DOHH2 (cell line): ENCODE data around the gene EME2.

Experiments
- H3F3A ChIP-seq: fragments of 200-600 bp; sonication (generic), shearing (Covaris generic); 2 replicates; pipeline ENCODE4 v1.6.0; 2016; ENCODE audit warnings: antibody characterized with exemption, mild to moderate bottlenecking; ENCODE audit not compliant: control insufficient read depth, insufficient read depth
- H3K27ac ChIP-seq: fragments of 200-600 bp; sonication (generic); 2 replicates; pipeline ENCODE4 v1.5.1; 2014; ENCODE audit warnings: low read depth, mild to moderate bottlenecking, low read length, moderate library complexity
- H3K27me3 ChIP-seq: fragments of 200-600 bp; sonication (generic); 2 replicates; pipeline ENCODE4 v1.6.1; 2014; ENCODE audit warnings: mild to moderate bottlenecking, low read length, mixed read lengths; ENCODE audit not compliant: control insufficient read depth
- H3K36me3 ChIP-seq: fragments of 200-600 bp; sonication (generic); 2 replicates; pipeline ENCODE4 v1.6.1; 2014; ENCODE audit warnings: mild to moderate bottlenecking, low read length, moderate library complexity, mixed read lengths; ENCODE audit not compliant: control insufficient read depth
- H3K4me1 ChIP-seq: fragments of 200-600 bp; sonication (generic); 2 replicates; pipeline ENCODE4 v1.6.1; 2014; ENCODE audit warnings: mild to moderate bottlenecking, low read length, mixed read lengths; ENCODE audit not compliant: control insufficient read depth
- H3K4me2 ChIP-seq: fragments of 200-600 bp; sonication (generic); 2 replicates; pipeline ENCODE4 v1.6.0; 2014; ENCODE audit warnings: mild to moderate bottlenecking, low read length, moderate library complexity
- H3K4me3 ChIP-seq: fragments of 200-600 bp; sonication (generic); 2 replicates; pipeline ENCODE4 v1.5.1; 2014; ENCODE audit warnings: mild to moderate bottlenecking, low read length, mixed read lengths
- H3K79me2 ChIP-seq: fragments of 200-600 bp; sonication (generic); 2 replicates; pipeline ENCODE4 v1.6.1; 2014; ENCODE audit warnings: mild to moderate bottlenecking, low read length, mixed read lengths; ENCODE audit not compliant: control insufficient read depth
- H3K9me2 ChIP-seq: fragments of 200-600 bp; sonication (generic); replicated peaks from 2 replicates; pipeline ENCODE4 v1.6.1; 2014; ENCODE audit warnings: mild to moderate bottlenecking, low read length, mixed read lengths; ENCODE audit not compliant: control insufficient read depth
- H3K9me3 ChIP-seq: fragments of 200-600 bp; sonication (generic); 2 replicates; pipeline ENCODE4 v1.6.1; 2014; ENCODE audit warnings: antibody characterized with exemption, low read length, mixed read lengths; ENCODE audit not compliant: control insufficient read depth, insufficient read depth
- H4K20me1 ChIP-seq: fragments of 200-600 bp; sonication (generic); 2 replicates; pipeline ENCODE4 v1.6.0; 2014; ENCODE audit warnings: low read depth, mild to moderate bottlenecking, antibody characterized with exemption, low read length, moderate library complexity; ENCODE audit not compliant: control insufficient read depth, insufficient read depth
- EZH2phosphoT487 ChIP-seq: fragments of 200-600 bp; sonication (generic); IDR thresholded peaks from 2 replicates; pipeline ENCODE4 v1.6.1; 2017; ENCODE audit warnings: borderline replicate concordance, mild to moderate bottlenecking, antibody characterized with exemption, low read length, moderate library complexity, mixed read lengths
- TF ChIP-seq, protein P1 (sequence below): fragments of 200-600 bp; sonication (generic); IDR thresholded peaks from one replicate; pipeline ENCODE4 v1.5.1; 2014; ENCODE audit warnings: antibody characterized with exemption, mild to moderate bottlenecking, low read depth, low read length; ENCODE audit not compliant: poor library complexity, severe bottlenecking

Gene EME2, protein sequence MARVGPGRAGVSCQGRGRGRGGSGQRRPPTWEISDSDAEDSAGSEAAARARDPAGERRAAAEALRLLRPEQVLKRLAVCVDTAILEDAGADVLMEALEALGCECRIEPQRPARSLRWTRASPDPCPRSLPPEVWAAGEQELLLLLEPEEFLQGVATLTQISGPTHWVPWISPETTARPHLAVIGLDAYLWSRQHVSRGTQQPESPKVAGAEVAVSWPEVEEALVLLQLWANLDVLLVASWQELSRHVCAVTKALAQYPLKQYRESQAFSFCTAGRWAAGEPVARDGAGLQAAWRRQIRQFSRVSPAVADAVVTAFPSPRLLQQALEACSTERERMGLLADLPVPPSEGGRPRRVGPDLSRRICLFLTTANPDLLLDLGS

DNA sequence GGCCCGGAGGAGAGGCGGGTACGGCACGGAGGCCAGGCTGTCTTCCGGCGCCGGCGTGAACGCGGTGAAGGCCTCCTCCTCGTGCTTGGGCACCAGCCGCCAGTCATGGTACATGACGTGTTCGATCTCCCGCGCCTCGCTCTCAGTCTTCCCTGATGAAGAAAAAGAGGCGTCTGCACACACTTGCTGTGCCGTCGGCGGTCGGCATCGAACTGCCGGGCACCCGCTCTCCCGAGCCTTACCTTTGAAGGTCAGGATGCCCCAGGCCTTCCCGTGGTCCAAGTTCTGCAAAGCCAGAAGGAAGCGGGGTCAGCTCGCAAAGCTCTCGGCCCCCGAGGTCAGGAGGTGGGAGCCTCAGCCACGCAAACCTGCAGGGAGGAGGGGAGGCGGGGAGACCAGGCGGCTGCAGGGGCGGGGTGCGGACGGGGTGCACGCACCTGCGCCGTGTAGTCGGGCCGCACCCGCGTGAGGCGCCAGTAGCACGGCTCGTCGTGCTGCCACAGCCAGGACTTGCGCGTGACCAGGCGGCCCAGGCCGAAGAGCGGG is at the start of gene EME2:
Gene EME2 (plus strand): TSS at position 449 of the 546 bp plus-strand sequence. CDS start 418 bp downstream, outside the sequence.
- Histone ChIP-seq H3K27ac (peak within 1 kb of the TSS; percentile 83), H3F3A (peaks cover 18% of the 10 kb centered on the region), H4K20me1 (no peaks in the 10 kb centered on the region), H3K4me2 (peak within 1 kb of the TSS; percentile 96), H3K27me3 (no peaks in the 10 kb centered on the region), H3K4me3 (peak within 1 kb of the TSS; percentile 99), H3K36me3 (peaks cover 77% of the 10 kb centered on the region), H3K4me1 (peaks cover 23% of the 10 kb centered on the region), H3K79me2 (peaks cover 53% of the 10 kb centered on the region), H3K9me3 (no peaks in the 10 kb centered on the region), H3K9me2 (no peaks in the 10 kb centered on the region)
- no peak for TF ChIP-seq EZH2phosphoT487
- TF ChIP-seq, protein P1, sequence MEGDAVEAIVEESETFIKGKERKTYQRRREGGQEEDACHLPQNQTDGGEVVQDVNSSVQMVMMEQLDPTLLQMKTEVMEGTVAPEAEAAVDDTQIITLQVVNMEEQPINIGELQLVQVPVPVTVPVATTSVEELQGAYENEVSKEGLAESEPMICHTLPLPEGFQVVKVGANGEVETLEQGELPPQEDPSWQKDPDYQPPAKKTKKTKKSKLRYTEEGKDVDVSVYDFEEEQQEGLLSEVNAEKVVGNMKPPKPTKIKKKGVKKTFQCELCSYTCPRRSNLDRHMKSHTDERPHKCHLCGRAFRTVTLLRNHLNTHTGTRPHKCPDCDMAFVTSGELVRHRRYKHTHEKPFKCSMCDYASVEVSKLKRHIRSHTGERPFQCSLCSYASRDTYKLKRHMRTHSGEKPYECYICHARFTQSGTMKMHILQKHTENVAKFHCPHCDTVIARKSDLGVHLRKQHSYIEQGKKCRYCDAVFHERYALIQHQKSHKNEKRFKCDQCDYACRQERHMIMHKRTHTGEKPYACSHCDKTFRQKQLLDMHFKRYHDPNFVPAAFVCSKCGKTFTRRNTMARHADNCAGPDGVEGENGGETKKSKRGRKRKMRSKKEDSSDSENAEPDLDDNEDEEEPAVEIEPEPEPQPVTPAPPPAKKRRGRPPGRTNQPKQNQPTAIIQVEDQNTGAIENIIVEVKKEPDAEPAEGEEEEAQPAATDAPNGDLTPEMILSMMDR, result no peak

DNA sequence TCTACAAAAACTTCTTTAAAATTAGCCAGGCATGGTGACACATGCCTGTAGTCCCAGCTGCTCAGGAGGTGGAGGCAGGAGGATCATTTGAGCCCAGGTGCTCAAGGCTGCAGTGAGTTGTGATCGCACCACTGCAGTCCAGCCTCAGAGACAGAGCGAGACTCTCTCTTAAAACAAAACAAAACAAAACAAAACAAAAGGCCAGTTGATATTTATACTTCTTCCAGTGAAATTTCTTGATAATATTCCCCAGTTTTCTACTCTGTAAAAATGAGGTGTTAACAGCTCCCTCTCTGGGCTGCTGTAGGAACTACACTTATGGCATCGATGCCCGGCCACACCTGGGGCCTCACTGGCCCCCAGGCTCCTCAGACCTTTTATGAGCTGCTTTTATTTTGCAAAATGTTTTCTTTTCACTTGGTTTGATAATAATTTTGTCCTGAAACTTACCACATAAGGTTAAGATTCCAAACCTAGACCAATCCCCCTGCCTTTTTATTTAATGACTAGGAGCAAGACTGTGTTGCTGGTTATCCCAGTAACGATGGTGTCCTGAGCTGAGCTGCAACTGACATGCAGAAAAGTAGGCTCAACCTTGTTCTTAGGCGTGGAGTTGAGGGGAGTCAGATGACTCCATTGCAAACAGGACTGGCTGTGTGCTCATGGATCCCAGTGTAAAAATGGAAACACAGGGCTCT is 49.0 kb upstream of the EME2 start:
- Histone ChIP-seq H3K4me2 (peak overlapping the region; percentile 41), H3K79me2 (peaks cover 91% of the 10 kb centered on the region), H3K9me2 (no peaks in the 10 kb centered on the region), H3K9me3 (no peaks in the 10 kb centered on the region), H3K36me3 (peaks cover 47% of the 10 kb centered on the region), H3K27ac (peak overlapping the region; percentile 67), H3K4me1 (peaks cover 78% of the 10 kb centered on the region), H3K4me3 (peak overlapping the region; percentile 8), H4K20me1 (no peaks in the 10 kb centered on the region), H3F3A (peaks cover 9% of the 10 kb centered on the region), H3K27me3 (no peaks in the 10 kb centered on the region)
- TF ChIP-seq EZH2phosphoT487, result no peak
- TF ChIP-seq, protein P1, result peak; percentile 78

DNA sequence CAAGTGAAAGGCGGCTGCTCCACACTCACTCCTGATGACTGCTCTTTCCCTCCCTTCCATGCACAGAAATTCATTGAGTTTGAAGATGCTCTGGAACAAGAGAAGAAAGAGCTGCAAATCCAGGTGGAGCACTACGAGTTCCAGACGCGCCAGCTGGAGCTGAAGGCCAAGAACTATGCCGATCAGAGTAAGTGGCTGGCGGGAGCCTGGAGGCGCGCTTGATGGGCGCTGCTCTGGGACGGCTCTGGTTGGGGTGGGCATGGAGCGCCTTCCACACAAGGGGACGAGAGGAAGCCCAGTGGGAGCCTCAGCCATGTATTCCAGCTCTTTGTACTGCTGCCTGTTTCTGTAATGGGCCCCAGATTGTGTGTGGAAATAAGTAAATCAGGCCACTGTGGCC is 48.1 kb upstream of the EME2 start:
- peak overlapping the region; percentile 13; the same call in 1 of the 2 replicates for H3K4me3 ChIP-seq
- no peaks in the 10 kb centered on the region for H4K20me1 ChIP-seq
- peaks cover 4% of the 10 kb centered on the region for H3F3A ChIP-seq
- H3K36me3 ChIP-seq, result peaks cover 53% of the 10 kb centered on the region
- no peaks in the 10 kb centered on the region for H3K9me2 ChIP-seq
- peak overlapping the region; percentile 67 for H3K27ac ChIP-seq
- H3K9me3 ChIP-seq, result no peaks in the 10 kb centered on the region
- H3K4me2 ChIP-seq, result peak overlapping the region; percentile 41
- TF ChIP-seq, protein P1, result no peak
- no peak for TF ChIP-seq EZH2phosphoT487
- H3K79me2 ChIP-seq, result peaks cover 87% of the 10 kb centered on the region
- H3K27me3 ChIP-seq, result no peaks in the 10 kb centered on the region
- H3K4me1 ChIP-seq, result peaks cover 69% of the 10 kb centered on the region
